Mucosa of descending colon (tissue), 3 donors: ENCODE results near the gene IFT74. TPM values are rescaled to one million over a fixed set of nuclear protein-coding genes. Genes with fewer than 3 reads are reported as not detected.

Experiments
- ATAC-seq: fragments of 200-7000 bp; cut with Tn5 transposase; one replicate; pipeline ENCODE4 v1.9.1; 2020; ENCODE audit warnings: mild to moderate bottlenecking, moderate library complexity
- DNase-seq, 3 donors: peaks; one replicate each; pipeline ENCODE4 v3.0.0-alpha.2; 2020
- H3K36me3 ChIP-seq: fragments of 200-600 bp; one replicate; pipeline ENCODE4 v1.8.0; 2021; ENCODE audit warnings: low read depth, mild to moderate bottlenecking
- H3K4me1 ChIP-seq: fragments of 200-600 bp; one replicate; pipeline ENCODE4 v1.8.0; 2021; ENCODE audit warnings: low read depth, mild to moderate bottlenecking
- H3K4me3 ChIP-seq: fragments of 200-600 bp; one replicate; pipeline ENCODE4 v1.8.0; 2021; ENCODE audit warnings: mild to moderate bottlenecking
- H3K9me3 ChIP-seq: fragments of 200-600 bp; one replicate; pipeline ENCODE4 v1.8.0; 2021; ENCODE audit warnings: mild to moderate bottlenecking
- CTCF ChIP-seq: fragments of 200-600 bp; IDR thresholded peaks from one replicate; pipeline ENCODE4 v1.8.0; 2022; ENCODE audit warnings: antibody characterized with exemption, mild to moderate bottlenecking
- intact Hi-C, 2 donors: fragments of 100-400 bp; cut with DNase I in 1 of 2; cut with micrococcal nuclease in 1 of 2; formaldehyde crosslinking; loops; one replicate each; pipeline versions ENCODE4 v1.11.0 to v1.11.1; 2022; cut with DNase I, micrococcal nuclease
- total RNA-seq, 3 donors: library from RNA; stranded (reverse); fragmentation: NEBNext Ultra II Directional in 2 of 3; extraction: Animal tissue kit (Norgen Biotek cat#: 25700) in 2 of 3; gene quantifications; one replicate each; pipeline versions ENCODE4 v1.2.1 to v1.2.4, GENCODE V29; 2021 to 2023
- donor health status: DM: no; HTN: no; CAD: no; lungs with moderate emphysema.
- donor health status: DM: no; HTN: no; CAD: no.
- donor health status: DM: no; HTN: yes; CAD: no.

IFT74 gene
- total RNA-seq, 3 donors from 2014 or later = 16.6 to 18.2 (median 17.3) TPM

DNA sequence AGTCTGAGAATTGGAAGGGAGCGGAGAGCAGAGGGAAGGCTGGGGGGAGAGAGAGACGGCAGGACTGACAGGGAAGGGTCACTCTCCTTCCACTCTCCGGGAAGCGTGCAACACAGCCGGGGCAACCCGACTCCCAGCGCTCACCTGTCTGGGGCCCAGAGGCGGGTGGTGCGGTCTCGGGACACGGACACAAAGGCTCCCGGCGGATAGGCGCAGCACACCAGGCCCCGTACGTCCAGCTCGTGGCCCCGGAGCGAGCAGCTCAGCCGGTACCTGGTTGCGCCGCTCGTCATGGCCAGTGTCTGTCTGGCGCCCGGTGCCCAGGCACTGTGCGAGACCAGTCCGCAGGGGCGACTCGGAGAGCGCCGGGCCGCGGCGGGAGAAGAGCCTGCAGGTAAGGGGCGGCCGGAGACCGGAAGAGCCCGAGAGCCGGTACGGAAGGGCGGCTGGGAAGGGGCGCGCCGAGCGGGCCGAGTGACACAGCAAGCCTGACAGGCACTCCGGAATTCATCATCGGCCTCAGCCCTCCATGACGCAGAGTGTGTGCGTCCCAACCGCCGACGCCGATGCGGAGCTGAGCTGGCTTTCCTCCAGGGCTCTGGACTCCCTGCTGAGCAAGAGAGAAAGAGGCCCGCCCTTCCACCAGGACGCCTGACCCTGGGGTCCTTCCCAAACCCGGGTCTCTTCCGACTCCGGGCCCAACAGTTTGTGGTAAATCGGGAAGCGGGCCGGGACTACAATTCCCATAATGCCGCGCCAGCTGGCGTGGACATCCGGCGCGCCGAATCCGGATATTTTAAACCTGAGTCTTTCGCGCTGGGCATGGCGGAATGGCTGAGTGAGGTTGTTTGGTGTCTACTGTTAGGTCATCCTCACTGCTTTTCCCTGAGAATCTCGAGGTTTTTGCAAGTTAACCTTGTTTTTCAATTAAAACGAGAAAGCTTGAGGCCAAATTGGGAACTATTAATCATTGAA is 9.2 kb upstream of the IFT74 start, which contains the start of gene PLAA:
PLAA (minus strand) TSS at position 490 of the 975 bp plus-strand sequence; CDS start at position 293, 197 bp downstream.
- peak; percentile 91 to 95 (median 94) for DNase-seq
- ATAC-seq = peak; percentile 100
- Histone ChIP-seq H3K36me3 (no peaks in the 10 kb centered on the region), H3K4me3 (peak within 1 kb of the TSS; percentile 76), H3K4me1 (peaks cover 24% of the 10 kb centered on the region), H3K9me3 (no peaks in the 10 kb centered on the region)
- intact Hi-C loops = loop anchor here in 1 of 2 donors (5.0 kb wide), 1 partner anchor 55 kb away; the partner anchor contains the start of gene CAAP1
- TF ChIP-seq CTCF = no peak

- no peak for TF ChIP-seq CTCF
- Histone ChIP-seq H3K36me3 (no peaks in the 10 kb centered on the region), H3K4me3 (peak overlapping the region; percentile 76), H3K9me3 (no peaks in the 10 kb centered on the region), H3K4me1 (peaks cover 24% of the 10 kb centered on the region)
- DNase-seq = peak in 1 of 3 donors; percentile 35
- no peak for ATAC-seq
- intact Hi-C loops = loop anchor here in 1 of 2 donors (5.0 kb wide), 1 partner anchor 55 kb away; the partner anchor contains the start of gene CAAP1
Measured at GRCh38 chr9:26947736-26948135, 8.5 kb upstream of the IFT74 start.

GRCh38 chr9:26949637-26950069 is 6.6 kb upstream of the IFT74 start:
- DNase-seq (no peak), ATAC-seq (no peak)
- Histone ChIP-seq H3K9me3 (no peaks in the 10 kb centered on the region), H3K4me3 (no peak overlapping the region), H3K36me3 (no peaks in the 10 kb centered on the region), H3K4me1 (peaks cover 20% of the 10 kb centered on the region)
- intact Hi-C loops = loop anchor here in 1 of 2 donors (5.0 kb wide), 1 partner anchor 57 kb away; the partner anchor contains the start of gene CAAP1
- no peak for TF ChIP-seq CTCF

- intact Hi-C loops = no loop called here
Measured at GRCh38 chr9:26950521-26950920, 5.7 kb upstream of the IFT74 start.

DNA sequence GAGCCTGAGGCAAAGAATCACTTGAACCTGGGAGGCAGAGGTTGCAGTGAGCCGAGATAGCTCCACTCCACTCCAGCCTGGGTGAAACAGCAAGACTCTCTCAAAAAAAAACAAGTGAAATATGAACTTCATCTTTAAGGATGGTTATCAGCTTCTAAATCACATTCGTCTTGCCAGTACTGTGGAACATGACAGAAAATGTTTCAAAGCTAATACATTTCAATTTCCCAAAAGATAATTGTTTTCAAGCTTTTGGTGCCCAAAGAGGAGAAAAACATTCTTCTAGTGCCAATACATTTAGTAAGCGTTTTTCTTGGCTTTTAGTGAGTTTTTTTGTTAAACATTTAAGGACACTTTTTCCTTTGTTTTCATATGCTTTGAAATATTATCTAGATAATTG is 4.4 kb upstream of the IFT74 start:
- no peaks in the 10 kb centered on the region for H3K9me3 ChIP-seq
- no peak for TF ChIP-seq CTCF
- no peak overlapping the region for H3K4me3 ChIP-seq
- no peak for DNase-seq
- ATAC-seq = no peak
- intact Hi-C loops = no loop called here
- H3K4me1 ChIP-seq = peaks cover 9% of the 10 kb centered on the region
- no peaks in the 10 kb centered on the region for H3K36me3 ChIP-seq

More at GRCh38 chr9:26950521-26950920, 5.7 kb upstream of the IFT74 start:
- ATAC-seq = no peak
- no peak for TF ChIP-seq CTCF
- Histone ChIP-seq H3K4me3 (no peak overlapping the region), H3K4me1 (peaks cover 14% of the 10 kb centered on the region), H3K9me3 (no peaks in the 10 kb centered on the region), H3K36me3 (no peaks in the 10 kb centered on the region)
- DNase-seq = no peak
